Measurements from ENCODE around the gene IDI2.

DNA sequence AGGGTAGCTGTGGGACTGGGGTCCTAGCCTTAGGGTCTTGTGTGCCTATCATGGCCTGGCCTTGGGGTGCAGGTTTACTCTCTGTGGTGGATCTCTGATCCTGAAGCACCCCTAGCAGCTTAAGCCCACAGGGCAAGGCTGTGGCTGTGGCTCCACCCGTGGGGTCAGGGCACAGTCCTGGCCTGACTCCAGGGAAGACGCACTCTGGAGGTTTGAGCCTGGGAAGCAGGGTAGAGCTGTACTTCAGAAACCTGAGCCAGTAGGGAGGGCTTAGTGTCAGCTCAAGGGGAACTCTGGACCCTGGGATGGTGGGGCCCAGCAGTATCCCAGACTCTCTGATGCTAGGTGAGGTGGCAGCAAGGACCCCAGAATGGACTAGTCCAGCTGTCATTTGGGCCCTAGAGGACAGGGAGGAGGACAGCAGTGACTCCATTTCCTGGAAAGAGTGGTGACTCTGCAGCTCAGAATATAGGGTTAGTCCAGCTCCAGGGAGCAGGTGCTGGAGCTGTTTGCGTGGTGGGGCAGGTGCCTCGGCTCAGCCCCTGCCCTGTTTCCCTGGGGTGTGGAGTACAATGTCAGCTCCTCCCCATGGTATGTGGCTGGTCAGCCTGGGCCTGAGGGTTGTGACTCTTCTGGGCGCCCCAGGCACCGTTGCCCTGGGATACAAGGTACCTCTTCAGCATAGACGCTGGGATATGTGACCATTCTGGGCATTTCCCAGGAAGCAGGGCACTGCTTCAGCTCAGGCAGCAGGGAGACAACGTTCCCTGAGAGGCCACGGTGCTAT lies 21.6 kb downstream of the IDI2 start:
- TF ChIP-seq CTCF (IDR thresholded peaks at IDR 0.05) (no peak), POLR2A (IDR thresholded peaks at IDR 0.05) (no peak)

All from Peyer's patch (tissue), 4 donors.